Pancreas (tissue), 10 donors: Measurements from ENCODE around the gene ZCCHC17. TPM values are rescaled to one million over a fixed set of nuclear protein-coding genes. Genes with fewer than 3 reads are reported as not detected.

Source experiments
- ATAC-seq, 4 donors: fragments of 200-7000 bp; cut with Tn5 transposase; one replicate each; pipeline versions ENCODE4 v1.8.0 to v1.9.1; 2020; ENCODE audit warnings: mild to moderate bottlenecking in 4 of 4, moderate library complexity in 4 of 4
- DNase-seq, 6 donors: peaks; one replicate each; pipeline ENCODE4 v3.0.0-alpha.2; 2020
- FAIRE-seq: peaks from 2 replicates; lab custom pipeline; 2012; peaks lifted over from hg19 to GRCh38; lab: Jason Lieb, UNC
- H3K27ac ChIP-seq, 4 donors: fragments of 200-600 bp; sonication (generic); 1 replicate in 3 of 4; 2 replicates in 1 of 4; pipeline versions ENCODE4 v1.5.0 to v1.8.0; 2020
- H3K27me3 ChIP-seq, 4 donors: fragments of 200-600 bp; one replicate each; pipeline ENCODE4 v1.8.0; 2021
- H3K36me3 ChIP-seq, 3 donors: fragments of 200-600 bp; sonication (generic) in 1 of 3; one replicate each; pipeline versions ENCODE4 v1.5.0 to v1.8.0; 2020 to 2021
- H3K4me1 ChIP-seq, 3 donors: fragments of 200-600 bp; one replicate each; pipeline ENCODE4 v1.8.0; 2021
- H3K4me3 ChIP-seq, 4 donors: fragments of 200-600 bp; sonication (generic) in 2 of 4; one replicate each; pipeline versions ENCODE4 v1.5.0 to v1.8.0; 2020 to 2021
- H3K9me3 ChIP-seq, 4 donors: fragments of 200-600 bp; one replicate each; pipeline ENCODE4 v1.8.0; 2021
- WGBS, 2 donors: extraction: QIAGEN DNeasy Blood & Tissue Kit; methylation state at CpG; one replicate each; pipeline ENCODE4 v1.1.7; 2013; 5-methylcytosine and 5-hydroxymethylcytosine counted together
- intact Hi-C, 3 donors: fragments of 100-400 bp; cut with DNase I; formaldehyde crosslinking; loops; one replicate each; pipeline versions ENCODE4 v1.11.1 to v1.14.2; 2022
- polyA plus RNA-seq, 2 donors: library from polyadenylated mRNA; stranded (reverse); fragments of 200-250 nt; gene quantifications; one replicate each; pipeline ENCODE4 v1.2.3, GENCODE V29; 2013
- total RNA-seq, 6 donors: library from RNA; stranded (reverse); fragmentation: NEBNext Ultra II Directional in 4 of 6; extraction: Animal tissue kit (Norgen Biotek cat#: 25700) in 4 of 6; gene quantifications; one replicate each; pipeline versions ENCODE4 v1.2.1 to v1.2.4, GENCODE V29; 2021 to 2023
- TF ChIP-seq, protein P1 (sequence below), 4 donors: fragments of 200-600 bp; sonication (generic) in 3 of 4; IDR thresholded peaks; one replicate each; pipeline versions ENCODE4 v1.5.0 to v1.8.0; 2021; ENCODE audit warnings: antibody characterized with exemption in 4 of 4
- donor health status: healthy with polysubstance abuse.
- donor health status: DM: no; HTN: no; CAD: no; lungs with moderate emphysema.
- donor health status: DM: no; HTN: no; CAD: no.
- donor health status: control.
- donor health status: control.
- donor health status: Bipolar disorder and iron deficiency.
- donor health status: DM: yes; HTN: yes; CAD: no.
- donor health status: DM: no; HTN: no; CAD: no.
- donor health status: DM: no; HTN: no; CAD: no.
- donor health status: DM: yes; HTN: yes; CAD: no.

Gene ZCCHC17, protein sequence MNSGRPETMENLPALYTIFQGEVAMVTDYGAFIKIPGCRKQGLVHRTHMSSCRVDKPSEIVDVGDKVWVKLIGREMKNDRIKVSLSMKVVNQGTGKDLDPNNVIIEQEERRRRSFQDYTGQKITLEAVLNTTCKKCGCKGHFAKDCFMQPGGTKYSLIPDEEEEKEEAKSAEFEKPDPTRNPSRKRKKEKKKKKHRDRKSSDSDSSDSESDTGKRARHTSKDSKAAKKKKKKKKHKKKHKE
- total RNA-seq (10 to 100 TPM in 1 of 6 donors, 1 to 10 TPM in 5; 5.6 to 11.4 (median 8.2) TPM), polyA plus RNA-seq (10 to 100 TPM; 11.1 to 20.3 TPM)

DNA sequence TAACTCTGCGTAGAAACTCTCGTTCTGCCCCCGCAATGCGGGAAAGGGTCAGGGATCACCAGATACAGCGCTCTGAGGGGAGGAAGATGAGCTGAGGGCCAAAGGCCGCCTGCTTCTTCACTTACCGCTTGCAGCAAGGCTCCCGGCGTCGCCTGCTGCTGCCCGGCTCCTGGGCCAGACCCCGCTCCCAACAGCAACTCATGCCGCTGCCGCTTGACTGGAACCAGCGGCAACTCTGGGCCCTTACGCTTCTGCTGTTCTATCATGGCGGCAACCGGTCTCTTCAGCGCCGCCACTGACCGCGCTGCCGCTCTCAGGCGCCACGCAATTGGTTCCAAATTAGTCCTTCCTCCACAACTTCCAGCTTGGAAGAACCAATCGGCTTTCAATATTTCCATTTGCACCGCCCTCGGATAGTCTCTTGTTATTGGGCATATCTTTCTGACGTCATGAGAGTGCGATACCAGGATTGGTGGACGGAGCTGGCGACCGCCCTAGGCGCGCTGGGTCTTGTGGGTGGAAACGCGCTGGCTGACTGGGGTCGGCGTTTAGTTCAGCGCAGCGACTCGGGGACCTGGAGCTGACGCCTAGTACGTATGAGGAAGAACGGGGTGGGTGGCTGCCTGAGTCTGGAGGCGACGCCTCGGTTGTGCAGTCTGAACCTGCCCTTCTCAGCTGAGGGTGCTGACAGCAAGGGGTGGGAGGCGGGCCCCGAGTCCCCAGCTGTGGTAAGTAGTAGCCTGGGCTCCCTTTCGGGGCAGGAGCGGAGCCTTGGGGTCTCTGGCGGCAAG lies at the start of gene ZCCHC17, which contains the start of gene SNRNP40:
Gene ZCCHC17 (plus strand): TSS at position 547 of the 791 bp plus-strand sequence. CDS start 13,067 bp downstream, outside the sequence.
Gene SNRNP40 (minus strand): TSS at position 303 of the 791 bp plus-strand sequence. CDS start 37 bp downstream, at position 266.
- ATAC-seq (peak; percentile 98 to 99 (median 99)), DNase-seq (peak; percentile 86 to 96 (median 95)), FAIRE-seq (peak; percentile 98)
- 0 to 1% methylated on average over 53 of the region's 53 CpGs for WGBS, 2 donors
- Histone ChIP-seq H3K36me3 (peaks cover 0 to 10% (median 0%) of the 10 kb centered on the region in 3 donors), H3K4me3 (peak within 1 kb of the TSS; percentile 79 to 99 (median 96)), H3K4me1 (peaks cover 0 to 19% (median 6%) of the 10 kb centered on the region in 3 donors), H3K9me3 (no peaks in the 10 kb centered on the region), H3K27ac (peak within 1 kb of the TSS; percentile 70 to 82 (median 78)), H3K27me3 (no peaks in the 10 kb centered on the region)
- TF ChIP-seq, protein P1, sequence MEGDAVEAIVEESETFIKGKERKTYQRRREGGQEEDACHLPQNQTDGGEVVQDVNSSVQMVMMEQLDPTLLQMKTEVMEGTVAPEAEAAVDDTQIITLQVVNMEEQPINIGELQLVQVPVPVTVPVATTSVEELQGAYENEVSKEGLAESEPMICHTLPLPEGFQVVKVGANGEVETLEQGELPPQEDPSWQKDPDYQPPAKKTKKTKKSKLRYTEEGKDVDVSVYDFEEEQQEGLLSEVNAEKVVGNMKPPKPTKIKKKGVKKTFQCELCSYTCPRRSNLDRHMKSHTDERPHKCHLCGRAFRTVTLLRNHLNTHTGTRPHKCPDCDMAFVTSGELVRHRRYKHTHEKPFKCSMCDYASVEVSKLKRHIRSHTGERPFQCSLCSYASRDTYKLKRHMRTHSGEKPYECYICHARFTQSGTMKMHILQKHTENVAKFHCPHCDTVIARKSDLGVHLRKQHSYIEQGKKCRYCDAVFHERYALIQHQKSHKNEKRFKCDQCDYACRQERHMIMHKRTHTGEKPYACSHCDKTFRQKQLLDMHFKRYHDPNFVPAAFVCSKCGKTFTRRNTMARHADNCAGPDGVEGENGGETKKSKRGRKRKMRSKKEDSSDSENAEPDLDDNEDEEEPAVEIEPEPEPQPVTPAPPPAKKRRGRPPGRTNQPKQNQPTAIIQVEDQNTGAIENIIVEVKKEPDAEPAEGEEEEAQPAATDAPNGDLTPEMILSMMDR (IDR thresholded peaks at IDR 0.05) = no peak
- intact Hi-C loops = no loop called here

DNA sequence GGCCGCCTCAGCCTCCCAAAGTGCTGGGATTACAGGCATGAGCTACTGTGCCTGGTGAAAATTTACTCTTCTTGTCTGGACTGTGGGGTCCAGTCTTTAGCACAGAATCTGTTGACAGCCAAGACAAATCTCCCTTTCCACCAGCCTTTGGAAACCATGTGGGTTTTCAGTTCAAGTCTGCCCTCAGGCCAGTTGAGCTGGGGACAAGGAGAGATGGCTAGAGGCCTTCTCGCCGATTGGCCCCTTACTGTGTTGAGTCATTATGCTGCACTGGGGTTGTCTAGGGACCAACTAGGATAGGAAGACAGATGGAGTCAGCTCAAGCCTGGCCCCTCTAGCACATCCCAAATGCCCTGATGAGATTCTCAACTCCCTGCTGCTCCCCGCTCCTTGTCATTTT lies 48.6 kb upstream of the ZCCHC17 start:
- ATAC-seq (no peak), FAIRE-seq (no peak), DNase-seq (no peak)
- Histone ChIP-seq H3K36me3 (no peaks in the 10 kb centered on the region), H3K4me3 (no peak overlapping the region), H3K27me3 (no peaks in the 10 kb centered on the region), H3K4me1 (no peaks in the 10 kb centered on the region), H3K27ac (no peak overlapping the region), H3K9me3 (no peaks in the 10 kb centered on the region)
- 97% methylated on average over 4 of the region's 4 CpGs for WGBS, 2 donors
- intact Hi-C loops = no loop called here
- TF ChIP-seq, protein P1 (IDR thresholded peaks at IDR 0.05) = no peak

DNA sequence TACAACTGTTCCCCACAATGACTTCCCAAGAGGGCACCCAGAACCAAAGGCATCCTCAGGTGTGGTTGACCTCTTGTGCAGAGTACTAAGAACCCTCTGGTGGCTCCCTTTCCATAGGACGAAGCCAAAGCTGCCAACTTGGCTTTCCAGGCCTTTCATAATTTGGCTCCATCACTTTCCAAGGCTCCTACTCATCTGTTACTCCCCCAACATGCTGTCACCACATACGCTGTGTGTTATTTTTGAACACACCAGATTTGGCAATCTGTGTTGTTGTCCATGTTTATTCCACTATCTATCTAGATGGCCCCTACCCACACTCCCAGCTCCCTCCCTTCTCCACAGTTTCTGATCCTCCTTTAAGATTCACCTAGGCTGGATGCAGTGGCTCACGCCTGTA lies 47.0 kb upstream of the ZCCHC17 start:
- 87 to 93% methylated on average over 3 of the region's 3 CpGs for WGBS, 2 donors
- FAIRE-seq = no peak

DNA sequence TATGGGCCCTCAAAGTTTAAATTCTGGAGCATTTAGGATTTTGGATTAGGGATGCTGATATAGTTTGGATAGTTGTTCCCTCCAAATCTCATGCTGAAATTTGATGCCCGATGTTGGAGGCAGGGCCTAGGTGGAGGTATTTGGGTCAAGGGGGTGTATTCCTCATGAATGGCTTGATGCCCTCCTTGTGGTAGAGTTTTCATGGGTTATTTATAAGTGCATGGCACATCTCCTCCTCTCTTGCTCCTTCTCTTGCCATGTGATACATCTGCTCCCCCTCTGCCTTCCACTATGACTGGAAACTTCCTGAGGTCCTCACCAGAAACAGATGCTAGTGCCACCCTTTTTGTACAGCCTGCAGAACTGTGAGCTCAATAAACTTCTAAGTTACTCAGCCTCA lies 39.6 kb upstream of the ZCCHC17 start:
- no peak for FAIRE-seq
- no peaks in the 10 kb centered on the region for H3K9me3 ChIP-seq
- H3K27me3 ChIP-seq = no peaks in the 10 kb centered on the region
- ATAC-seq = no peak
- TF ChIP-seq, protein P1 (IDR thresholded peaks at IDR 0.05) = no peak
- H3K4me3 ChIP-seq = no peak overlapping the region
- H3K36me3 ChIP-seq = peaks cover 0 to 30% (median 4%) of the 10 kb centered on the region in 3 donors
- no peaks in the 10 kb centered on the region for H3K4me1 ChIP-seq
- intact Hi-C loops = no loop called here
- DNase-seq = no peak
- 79 to 85% methylated on average over 1 of the region's 1 CpG for WGBS, 2 donors
- H3K27ac ChIP-seq = no peak overlapping the region

More for the DNA sequence above, 47.0 kb upstream of the ZCCHC17 start:
- Histone ChIP-seq H3K36me3 (no peaks in the 10 kb centered on the region), H3K27me3 (no peaks in the 10 kb centered on the region), H3K4me3 (no peak overlapping the region), H3K9me3 (no peaks in the 10 kb centered on the region), H3K4me1 (no peaks in the 10 kb centered on the region), H3K27ac (no peak overlapping the region)
- TF ChIP-seq, protein P1 (IDR thresholded peaks at IDR 0.05) = no peak
- DNase-seq (no peak), ATAC-seq (no peak)
- intact Hi-C loops = no loop called here
